ENCODE data around the gene TPK1.

The TPK1 gene

GRCh38 chr7:144516729-144517525 is 318.9 kb downstream of the TPK1 start:
- TF ChIP-seq CTCF (conservative IDR thresholded peaks at IDR 0.05; ENCODE audit: low read depth), result no peak
- POLR2A ChIA-PET (ENCODE audit: low non-redundant PET), result no interaction called here
- no peak overlapping the region for H3K27ac ChIP-seq
- CTCF ChIA-PET, result no interaction called here
- no peak for DNase-seq (ENCODE audit: low spot score)

- DNase-seq (ENCODE audit: low spot score), result peak; percentile 3
- ChIA-PET CTCF (no interaction called here), POLR2A (ENCODE audit: low non-redundant PET) (no interaction called here)
- no peak overlapping the region for H3K27ac ChIP-seq
- no peak for TF ChIP-seq CTCF (conservative IDR thresholded peaks at IDR 0.05; ENCODE audit: low read depth)
Measured at GRCh38 chr7:144513334-144513733, 322.5 kb downstream of the TPK1 start.

GRCh38 chr7:144510621-144511020 is 325.2 kb downstream of the TPK1 start:
- no peak for TF ChIP-seq CTCF (conservative IDR thresholded peaks at IDR 0.05; ENCODE audit: low read depth)
- no peak for DNase-seq (ENCODE audit: low spot score)
- ChIA-PET POLR2A (ENCODE audit: low non-redundant PET) (no interaction called here), CTCF (no interaction called here)
- no peak overlapping the region for H3K27ac ChIP-seq

- H3K27ac ChIP-seq, result no peak overlapping the region
- POLR2A ChIA-PET (ENCODE audit: low non-redundant PET), result no interaction called here
- no peak for DNase-seq (ENCODE audit: low spot score)
- TF ChIP-seq CTCF (conservative IDR thresholded peaks at IDR 0.05; ENCODE audit: low read depth), result no peak
- CTCF ChIA-PET, result no interaction called here
Measured at GRCh38 chr7:144508702-144509101, 327.2 kb downstream of the TPK1 start.

GRCh38 chr7:144503215-144503614 is 332.6 kb downstream of the TPK1 start:
- ChIA-PET POLR2A (ENCODE audit: low non-redundant PET) (no interaction called here), CTCF (interaction anchor here (0.6 kb wide), 1 partner anchor 21 kb away, joined by 3 read pairs; no protein-coding TSS in a partner anchor)
- no peak for DNase-seq (ENCODE audit: low spot score)
- no peak overlapping the region for H3K27ac ChIP-seq
- no peak for TF ChIP-seq CTCF (conservative IDR thresholded peaks at IDR 0.05; ENCODE audit: low read depth)

- DNase-seq (ENCODE audit: low spot score), result no peak
- no peak for TF ChIP-seq CTCF (conservative IDR thresholded peaks at IDR 0.05; ENCODE audit: low read depth)
- CTCF ChIA-PET, result no interaction called here
- POLR2A ChIA-PET (ENCODE audit: low non-redundant PET), result no interaction called here
- no peak overlapping the region for H3K27ac ChIP-seq
Measured at GRCh38 chr7:144500225-144500624, 335.6 kb downstream of the TPK1 start.
